ENCODE results near the gene COMMD3. TPM values are rescaled to one million over a fixed set of nuclear protein-coding genes. Genes with fewer than 3 reads are reported as not detected.

Gene COMMD3
- total RNA-seq, 1 experiment from 2014 or later: 35.6 TPM

- in situ Hi-C loops (cut with HindIII; ENCODE audit: low pct_unique_long_range_greater_than_20kb, low sequenced_read_pairs): no loop called here
- Histone ChIP-seq H3K4me1 (ENCODE audit: control insufficient read depth, insufficient read depth, low read length) (no peaks in the 10 kb centered on the region; the same call in 1 of the 2 replicates), H3K27ac (ENCODE audit: low read length) (no peak overlapping the region), H3K9me3 (ENCODE audit: control insufficient read depth, insufficient read depth, low read depth, low read length) (no peaks in the 10 kb centered on the region), H3K4me3 (ENCODE audit: low read depth in 2 of 2, low read length in 2 of 2) (no peak overlapping the region), H3K27me3 (ENCODE audit: control insufficient read depth, insufficient read depth, low read length) (peaks cover 4% of the 10 kb centered on the region), H3K36me3 (ENCODE audit: control insufficient read depth, insufficient read depth, low read length) (peaks cover 21% of the 10 kb centered on the region)
- no peak for ATAC-seq
- TF ChIP-seq REST (IDR thresholded peaks at IDR 0.05; ENCODE audit: insufficient read depth in 1 of 2, low read depth in 2 of 2, low read length in 1 of 2) (no peak), POLR2AphosphoS5 (IDR thresholded peaks at IDR 0.05; ENCODE audit: low read depth, low read length) (no peak), TCF7L2 (IDR thresholded peaks at IDR 0.05; ENCODE audit: low read depth, low read length) (no peak), SIN3A (IDR thresholded peaks at IDR 0.05; ENCODE audit: borderline replicate concordance, insufficient read depth, low read depth, low read length) (no peak), CTCF (IDR thresholded peaks at IDR 0.05) (no peak)
- intact Hi-C loops (cut with micrococcal nuclease; ENCODE audit: unreplicated experiment): no loop called here
- DNase-seq (ENCODE audit: low read depth, low spot score): no peak
- ChIA-PET POLR2A (no interaction called here), CTCF (no interaction called here)
- no TSS peak for BruUV-seq (replicated peaks)
Measured at GRCh38 chr10:22332116-22332692, 16.0 kb downstream of the COMMD3 start.

- ChIA-PET CTCF (no interaction called here), POLR2A (no interaction called here)
- H3K27ac ChIP-seq (ENCODE audit: low read length): no peak overlapping the region
- peaks cover 10% of the 10 kb centered on the region for H3K27me3 ChIP-seq (ENCODE audit: control insufficient read depth, insufficient read depth, low read length)
- in situ Hi-C loops (cut with HindIII; ENCODE audit: low pct_unique_long_range_greater_than_20kb, low sequenced_read_pairs) (no loop called here), intact Hi-C loops (cut with micrococcal nuclease; ENCODE audit: unreplicated experiment) (no loop called here)
- ATAC-seq (no peak), DNase-seq (ENCODE audit: low read depth, low spot score) (no peak)
- H3K36me3 ChIP-seq (ENCODE audit: control insufficient read depth, insufficient read depth, low read length): peaks cover 15% of the 10 kb centered on the region
- no peak for TF ChIP-seq POLR2AphosphoS5 (IDR thresholded peaks at IDR 0.05; ENCODE audit: low read depth, low read length)
- no peak for TF ChIP-seq CTCF (IDR thresholded peaks at IDR 0.05)
- TF ChIP-seq TCF7L2 (IDR thresholded peaks at IDR 0.05; ENCODE audit: low read depth, low read length): no peak
- TF ChIP-seq REST (IDR thresholded peaks at IDR 0.05; ENCODE audit: insufficient read depth in 1 of 2, low read depth in 2 of 2, low read length in 1 of 2): no peak
- TF ChIP-seq SIN3A (IDR thresholded peaks at IDR 0.05; ENCODE audit: borderline replicate concordance, insufficient read depth, low read depth, low read length): no peak
- no TSS peak for BruUV-seq (replicated peaks)
- no peaks in the 10 kb centered on the region for H3K4me1 ChIP-seq (ENCODE audit: control insufficient read depth, insufficient read depth, low read length)
- no peaks in the 10 kb centered on the region for H3K9me3 ChIP-seq (ENCODE audit: control insufficient read depth, insufficient read depth, low read depth, low read length)
- no peak overlapping the region for H3K4me3 ChIP-seq (ENCODE audit: low read depth in 2 of 2, low read length in 2 of 2)
Measured at GRCh38 chr10:22333167-22333974, 17.2 kb downstream of the COMMD3 start.
